Endometrial microvascular endothelial cells (primary cell): ENCODE measurements around the gene TSC22D2. TPM values are rescaled to one million over a fixed set of nuclear protein-coding genes. Genes with fewer than 3 reads are reported as not detected.

Source experiments
- in situ Hi-C: cut with HindIII; loops from 2 replicates; pipeline ENCODE4 v1.10.0; 2017; ENCODE audit warnings: low sequenced_read_pairs, low pct_unique_long_range_greater_than_20kb; ENCODE audit errors: inconsistent ontology term
- total RNA-seq: library from RNA; depleted of rRNA; stranded (reverse); fragments of >200 nt; gene quantifications from one replicate; pipeline ENCODE4 v1.2.3, GENCODE V29; 2015; ENCODE audit errors: inconsistent ontology term

Gene TSC22D2
- total RNA-seq, 1 donor from 2014 or later = 14.8 TPM

- in situ Hi-C loops = no loop called here
Observed at GRCh38 chr3:150433347-150433746, 25.2 kb downstream of the TSC22D2 start.

GRCh38 chr3:150434234-150434633 lies 26.1 kb downstream of the TSC22D2 start:
- in situ Hi-C loops = no loop called here

- in situ Hi-C loops = no loop called here
Observed at GRCh38 chr3:150436161-150436560, 28.1 kb downstream of the TSC22D2 start.

- in situ Hi-C loops = no loop called here
Observed at GRCh38 chr3:150439657-150440056, 31.6 kb downstream of the TSC22D2 start.

- in situ Hi-C loops = no loop called here
Observed at GRCh38 chr3:150443331-150443741, 35.2 kb downstream of the TSC22D2 start.

- in situ Hi-C loops = no loop called here
Observed at GRCh38 chr3:150444371-150444770, 36.3 kb downstream of the TSC22D2 start.

GRCh38 chr3:150446470-150446977 lies 38.4 kb downstream of the TSC22D2 start:
- in situ Hi-C loops = no loop called here

- in situ Hi-C loops = no loop called here
Observed at GRCh38 chr3:150447084-150447483, 39.0 kb downstream of the TSC22D2 start.

- in situ Hi-C loops = no loop called here
Observed at GRCh38 chr3:150447631-150448465, 39.8 kb downstream of the TSC22D2 start.

GRCh38 chr3:150449169-150449721 lies 41.1 kb downstream of the TSC22D2 start:
- in situ Hi-C loops = no loop called here

GRCh38 chr3:150450916-150451315 lies 42.8 kb downstream of the TSC22D2 start:
- in situ Hi-C loops = no loop called here

- in situ Hi-C loops = no loop called here
Observed at GRCh38 chr3:150451329-150452048, 43.4 kb downstream of the TSC22D2 start.

GRCh38 chr3:150453353-150453752 lies 45.3 kb downstream of the TSC22D2 start:
- in situ Hi-C loops = no loop called here

- in situ Hi-C loops = no loop called here
Observed at GRCh38 chr3:150454085-150454484, 46.0 kb downstream of the TSC22D2 start.

GRCh38 chr3:150454622-150455021 lies 46.5 kb downstream of the TSC22D2 start:
- in situ Hi-C loops = no loop called here

- in situ Hi-C loops = no loop called here
Observed at GRCh38 chr3:150455341-150455740, 47.2 kb downstream of the TSC22D2 start.

GRCh38 chr3:150458001-150458400 lies 49.9 kb downstream of the TSC22D2 start:
- in situ Hi-C loops = no loop called here

- in situ Hi-C loops = no loop called here
Observed at GRCh38 chr3:150460484-150460883, 52.4 kb downstream of the TSC22D2 start.

GRCh38 chr3:150461399-150461798 lies 53.3 kb downstream of the TSC22D2 start:
- in situ Hi-C loops = no loop called here

GRCh38 chr3:150462108-150462507 lies 54.0 kb downstream of the TSC22D2 start:
- in situ Hi-C loops = no loop called here
